ENCODE results near the gene PRND. TPM values are rescaled to one million over a fixed set of nuclear protein-coding genes. Genes with fewer than 3 reads are reported as not detected.
"Not testable (repeated sequence)": the region's sequence is repeated elsewhere in the genome, so short reads cannot be mapped to it uniquely, and the experiment has no call there.

Gene PRND
- total and polyA plus RNA-seq, 7 donors = 0.04 to 6.4 (median 0.95) TPM; not detected in 2

DNA sequence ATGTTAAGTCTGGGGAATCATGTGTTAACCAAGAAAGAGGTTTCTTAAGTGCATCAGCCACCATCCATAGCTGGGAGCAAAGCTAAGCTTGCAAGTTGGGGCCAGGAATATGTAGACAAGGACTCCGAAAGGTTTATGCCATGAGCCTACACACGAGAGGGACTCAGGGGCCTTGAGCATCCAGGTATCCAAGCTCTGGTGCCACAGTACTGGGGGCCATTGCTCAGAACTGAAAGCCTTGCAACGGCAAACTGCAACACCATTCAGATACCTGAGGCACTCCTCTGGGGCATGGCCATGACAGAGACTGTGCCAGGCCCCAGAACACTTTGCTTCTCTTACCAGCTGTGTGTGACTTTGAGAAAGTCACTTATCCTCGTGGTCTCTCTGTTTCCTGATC is 27.6 kb downstream of the PRND start:
- no peaks in the 10 kb centered on the region for H3K4me1 ChIP-seq
- DNase-seq = no peak
- no peaks in the 10 kb centered on the region for H3K9me3 ChIP-seq
- TF ChIP-seq POLR2A (IDR thresholded peaks at IDR 0.05) = no peak
- TF ChIP-seq, protein P1, sequence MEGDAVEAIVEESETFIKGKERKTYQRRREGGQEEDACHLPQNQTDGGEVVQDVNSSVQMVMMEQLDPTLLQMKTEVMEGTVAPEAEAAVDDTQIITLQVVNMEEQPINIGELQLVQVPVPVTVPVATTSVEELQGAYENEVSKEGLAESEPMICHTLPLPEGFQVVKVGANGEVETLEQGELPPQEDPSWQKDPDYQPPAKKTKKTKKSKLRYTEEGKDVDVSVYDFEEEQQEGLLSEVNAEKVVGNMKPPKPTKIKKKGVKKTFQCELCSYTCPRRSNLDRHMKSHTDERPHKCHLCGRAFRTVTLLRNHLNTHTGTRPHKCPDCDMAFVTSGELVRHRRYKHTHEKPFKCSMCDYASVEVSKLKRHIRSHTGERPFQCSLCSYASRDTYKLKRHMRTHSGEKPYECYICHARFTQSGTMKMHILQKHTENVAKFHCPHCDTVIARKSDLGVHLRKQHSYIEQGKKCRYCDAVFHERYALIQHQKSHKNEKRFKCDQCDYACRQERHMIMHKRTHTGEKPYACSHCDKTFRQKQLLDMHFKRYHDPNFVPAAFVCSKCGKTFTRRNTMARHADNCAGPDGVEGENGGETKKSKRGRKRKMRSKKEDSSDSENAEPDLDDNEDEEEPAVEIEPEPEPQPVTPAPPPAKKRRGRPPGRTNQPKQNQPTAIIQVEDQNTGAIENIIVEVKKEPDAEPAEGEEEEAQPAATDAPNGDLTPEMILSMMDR (IDR thresholded peaks at IDR 0.05) = no peak
- TF ChIP-seq POLR2AphosphoS5 (IDR thresholded peaks at IDR 0.05) = no peak
- no peak overlapping the region for H3K27ac ChIP-seq
- H3K4me3 ChIP-seq = no peak overlapping the region
- WGBS, 2 donors = 66 to 78% methylated on average over 4 of the region's 4 CpGs
- H3K36me3 ChIP-seq = no peaks in the 10 kb centered on the region
- intact Hi-C loops (cut with DNase I) = no loop called here
- H3K27me3 ChIP-seq = no peaks in the 10 kb centered on the region

DNA sequence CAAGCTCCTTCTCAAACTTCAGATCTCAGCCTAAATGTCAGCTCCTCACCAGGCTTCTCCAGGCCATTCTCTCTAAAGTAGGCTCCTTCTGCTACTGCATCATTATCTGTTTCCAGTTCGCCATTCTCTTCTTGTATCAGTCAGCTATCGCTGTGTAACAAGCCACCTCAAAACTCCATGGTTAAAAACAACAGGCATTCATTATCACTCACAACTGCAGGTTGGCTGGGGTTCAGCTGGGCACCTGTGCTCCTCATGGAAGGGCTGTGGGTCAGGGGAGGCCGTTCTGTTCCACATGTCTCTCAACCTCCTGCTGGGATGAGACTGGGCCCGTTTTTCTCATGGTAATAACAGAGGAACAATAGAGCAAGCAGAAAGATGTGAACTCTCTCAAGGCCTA is 28.7 kb downstream of the PRND start:
- no peak for DNase-seq
- Histone ChIP-seq H3K4me1 (no peaks in the 10 kb centered on the region), H3K9me3 (no peaks in the 10 kb centered on the region), H3K4me3 (no peak overlapping the region), H3K27ac (no peak overlapping the region), H3K36me3 (no peaks in the 10 kb centered on the region), H3K27me3 (no peaks in the 10 kb centered on the region)
- intact Hi-C loops (cut with DNase I) = no loop called here
- no peak for TF ChIP-seq POLR2AphosphoS5 (IDR thresholded peaks at IDR 0.05)
- no peak for TF ChIP-seq EP300 (IDR thresholded peaks at IDR 0.05)
- TF ChIP-seq, protein P1 (IDR thresholded peaks at IDR 0.05) = no peak
- no peak for TF ChIP-seq POLR2A (IDR thresholded peaks at IDR 0.05)
- 58 to 65% methylated on average over 4 of the region's 4 CpGs for WGBS, 2 donors

DNA sequence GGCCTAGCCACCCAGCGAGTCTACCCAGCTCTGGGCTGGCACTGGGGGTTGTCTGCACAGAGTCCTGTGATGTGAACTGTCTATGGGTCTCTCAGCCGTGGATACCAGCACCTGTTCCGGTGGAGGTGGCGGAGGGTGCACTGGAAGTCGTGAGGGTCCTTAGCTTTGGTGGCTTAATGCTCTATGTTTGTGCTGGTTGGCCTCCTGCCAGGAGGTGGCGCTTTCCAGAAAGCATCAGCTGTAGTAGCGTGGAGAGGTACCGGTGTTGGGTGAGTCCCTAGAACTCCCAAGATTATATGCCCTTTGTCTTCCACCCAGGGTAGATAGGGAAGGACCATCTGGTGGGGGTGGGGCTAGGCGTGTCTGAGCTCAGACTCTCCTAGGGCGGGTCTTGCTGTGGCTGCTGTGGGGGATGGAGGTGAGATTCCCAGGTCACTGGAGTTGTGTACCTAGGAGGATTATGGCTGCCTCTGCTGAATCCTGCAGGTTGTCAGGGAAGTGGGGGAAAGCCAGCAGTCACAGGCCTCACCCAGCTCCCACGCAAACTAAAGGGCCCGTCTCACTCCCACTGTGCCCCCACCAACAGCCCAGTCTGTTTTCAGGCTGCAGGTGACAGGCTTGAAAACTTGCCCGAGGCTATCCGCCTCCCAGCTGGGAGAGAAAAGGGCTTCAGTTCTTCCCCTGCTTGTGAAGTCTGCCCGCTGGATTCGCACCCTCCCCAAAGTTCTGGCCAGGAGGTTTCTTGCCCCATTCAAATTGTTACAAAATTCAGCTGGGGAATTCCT is 37.6 kb downstream of the PRND start:
- DNase-seq; H3K9me3 ChIP-seq; H3K4me1 ChIP-seq; H3K27ac ChIP-seq; intact Hi-C loops (cut with DNase I); H3K4me3 ChIP-seq; H3K27me3 ChIP-seq; H3K36me3 ChIP-seq: not testable (repeated sequence)
- WGBS, 2 donors = 55 to 71% methylated on average over 16 of the region's 16 CpGs

DNA sequence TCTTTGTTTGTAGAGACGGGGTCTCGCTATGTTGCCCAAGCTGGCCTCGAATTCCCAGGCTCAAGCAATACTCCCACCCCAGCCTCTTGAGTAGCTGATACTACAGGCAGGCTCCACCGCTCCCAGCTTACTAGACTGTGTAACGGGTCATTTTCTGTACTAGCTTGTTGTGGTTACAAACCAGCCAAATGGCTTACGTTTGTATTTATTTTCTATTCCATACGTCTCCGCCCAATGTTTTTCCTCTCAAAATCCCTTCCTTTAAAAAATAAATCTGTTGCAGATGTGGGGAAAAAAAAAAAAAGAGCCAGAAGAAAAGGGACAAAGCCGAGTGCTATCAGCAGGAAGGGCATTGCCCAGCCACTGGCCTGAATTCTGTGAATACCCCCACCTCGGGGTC is 41.6 kb downstream of the PRND start:
- no peaks in the 10 kb centered on the region for H3K36me3 ChIP-seq
- 83% methylated on average over 10 of the region's 10 CpGs for WGBS, 2 donors

DNA sequence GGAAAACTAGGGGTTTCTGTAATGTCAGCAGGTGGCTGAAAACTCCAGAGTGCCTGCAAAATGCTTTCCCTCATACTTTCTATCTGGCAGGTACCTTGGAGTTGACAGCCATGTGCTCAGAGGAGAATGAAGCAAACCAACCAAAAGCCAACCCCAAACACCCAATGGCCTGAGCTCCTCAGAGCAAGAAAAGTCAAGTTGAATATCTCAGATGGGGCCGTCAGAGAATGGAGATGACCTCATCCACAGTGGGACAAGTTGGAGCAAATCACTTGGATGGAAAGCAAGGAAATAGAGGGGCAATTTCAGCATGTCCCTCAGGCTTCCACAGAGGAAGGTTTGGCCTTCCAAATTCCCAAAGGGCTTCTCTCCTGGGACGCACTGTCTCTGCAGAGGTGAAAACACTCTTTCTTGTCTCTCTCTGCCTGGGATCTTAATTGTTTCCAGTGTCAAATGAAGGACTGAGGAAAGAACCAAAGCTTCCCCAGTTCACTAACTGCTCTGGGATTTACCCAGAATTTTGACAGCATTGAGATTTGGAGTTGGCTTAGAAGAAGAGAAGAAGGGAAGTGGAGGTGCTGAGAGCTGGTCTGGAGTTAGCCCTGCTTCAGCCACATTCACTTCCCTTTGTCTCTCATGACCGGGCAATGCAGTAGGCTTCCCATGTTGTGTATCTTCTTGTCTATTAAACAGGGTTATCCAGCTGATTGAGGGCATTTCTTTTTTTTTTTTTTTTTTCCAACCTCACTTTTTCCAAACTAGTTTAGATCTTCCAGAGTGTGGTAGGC is 42.2 kb downstream of the PRND start:
- 74% methylated on average over 3 of the region's 3 CpGs for WGBS, 2 donors
- TF ChIP-seq POLR2A (IDR thresholded peaks at IDR 0.05) = no peak
- TF ChIP-seq POLR2AphosphoS5 (IDR thresholded peaks at IDR 0.05) = no peak
- TF ChIP-seq, protein P1 (IDR thresholded peaks at IDR 0.05) = no peak
- TF ChIP-seq EP300 (IDR thresholded peaks at IDR 0.05) = no peak
- peaks cover 0 to 7% (median 6%) of the 10 kb centered on the region in 4 donors for H3K4me1 ChIP-seq
- intact Hi-C loops (cut with DNase I) = no loop called here
- DNase-seq = no peak
- H3K27ac ChIP-seq = no peak overlapping the region
- no peaks in the 10 kb centered on the region for H3K9me3 ChIP-seq
- H3K36me3 ChIP-seq = no peaks in the 10 kb centered on the region
- H3K4me3 ChIP-seq = no peak overlapping the region
- H3K27me3 ChIP-seq = no peaks in the 10 kb centered on the region

More for the DNA sequence above, 41.6 kb downstream of the PRND start:
- intact Hi-C loops (cut with DNase I) = no loop called here
- H3K27ac ChIP-seq = no peak overlapping the region
- H3K27me3 ChIP-seq = no peaks in the 10 kb centered on the region
- peaks cover 0 to 7% (median 6%) of the 10 kb centered on the region in 4 donors for H3K4me1 ChIP-seq
- no peaks in the 10 kb centered on the region for H3K9me3 ChIP-seq
- no peak for TF ChIP-seq POLR2AphosphoS5 (IDR thresholded peaks at IDR 0.05)
- no peak for TF ChIP-seq EP300 (IDR thresholded peaks at IDR 0.05)
- TF ChIP-seq, protein P1 (IDR thresholded peaks at IDR 0.05) = no peak
- TF ChIP-seq POLR2A (IDR thresholded peaks at IDR 0.05) = no peak
- no peak overlapping the region for H3K4me3 ChIP-seq
- DNase-seq = no peak
